HG02588 (cell line): ENCODE results near the gene SYNDIG1.

ENCODE experiments used
- ATAC-seq: cut with Tn5 transposase; IDR thresholded peaks from one replicate; pipeline ENCODE4 v1.9.1; 2021; ENCODE audit warnings: mild to moderate bottlenecking, moderate library complexity; ENCODE audit not compliant: unreplicated experiment

Gene SYNDIG1

DNA sequence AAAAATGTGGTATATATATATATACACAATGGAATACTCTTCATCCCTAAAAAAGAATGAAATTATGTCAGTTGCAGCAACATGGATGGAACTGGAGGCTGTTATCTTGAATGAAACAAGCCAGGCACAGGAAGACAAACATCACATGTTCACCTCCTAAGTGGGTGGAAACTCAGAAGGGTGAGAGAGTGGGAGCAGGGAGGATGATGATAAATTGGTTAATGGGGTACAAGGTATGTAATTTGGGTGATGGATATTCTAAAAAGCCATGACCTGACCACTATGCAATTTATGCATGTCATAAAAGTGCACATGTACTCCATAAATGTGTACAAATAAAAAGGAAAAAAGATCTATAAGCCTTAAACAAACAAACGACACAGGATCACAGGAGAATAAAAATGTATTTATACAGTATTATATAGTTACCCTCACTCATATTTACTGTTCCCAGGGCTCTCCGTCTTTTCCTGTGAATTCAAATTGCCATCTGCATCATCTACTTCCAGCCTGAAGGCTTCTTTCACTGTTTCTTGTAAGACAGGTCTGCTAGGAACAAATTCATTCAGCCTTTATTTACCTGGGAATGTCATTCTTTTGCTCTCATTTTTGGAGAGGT is 89.8 kb downstream of the SYNDIG1 start:
- no peak for ATAC-seq

DNA sequence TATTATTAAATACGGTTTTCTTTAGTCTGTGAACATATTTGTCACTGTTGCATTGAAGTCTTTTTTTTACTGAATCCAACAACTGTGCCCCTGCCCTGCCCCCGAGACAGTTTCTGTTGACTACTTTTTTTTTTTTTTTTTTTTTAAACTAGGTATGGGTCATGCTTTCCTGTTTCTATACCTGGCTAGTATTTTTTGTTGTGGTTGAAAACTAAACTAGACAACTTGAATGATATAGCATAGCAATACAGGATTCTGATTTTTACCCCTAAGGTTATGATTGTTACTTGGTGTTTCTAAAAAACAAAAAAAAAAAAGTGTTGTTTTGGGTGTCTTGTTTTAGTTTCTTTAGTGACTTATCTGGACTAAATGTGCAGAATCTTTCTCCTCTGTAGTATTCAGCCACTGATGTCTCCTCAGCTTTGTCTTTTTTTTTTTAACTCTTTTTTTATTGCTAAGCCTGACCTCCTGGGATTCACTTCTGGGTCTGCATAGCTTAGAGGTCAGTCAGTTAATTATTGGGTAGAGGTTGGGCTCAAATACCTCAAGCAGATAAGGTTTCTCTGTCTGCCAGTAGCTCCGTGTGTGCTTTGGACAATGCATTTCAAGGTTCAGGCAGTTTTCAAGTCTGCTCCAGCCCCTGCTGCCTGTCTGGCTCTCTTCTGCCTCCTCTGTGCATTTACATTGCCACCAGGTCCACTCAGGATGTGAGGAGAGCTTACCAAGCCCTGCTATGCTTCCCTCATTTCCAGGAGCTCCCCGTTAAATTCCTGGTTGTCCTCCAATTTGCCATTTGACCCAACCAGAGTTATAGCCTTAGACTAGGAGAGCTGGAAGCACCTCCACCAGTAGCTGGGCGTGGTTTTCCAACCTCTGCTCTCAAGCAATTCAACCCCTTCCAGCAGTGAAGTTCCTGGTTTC is 91.4 kb downstream of the SYNDIG1 start:
- no peak for ATAC-seq

DNA sequence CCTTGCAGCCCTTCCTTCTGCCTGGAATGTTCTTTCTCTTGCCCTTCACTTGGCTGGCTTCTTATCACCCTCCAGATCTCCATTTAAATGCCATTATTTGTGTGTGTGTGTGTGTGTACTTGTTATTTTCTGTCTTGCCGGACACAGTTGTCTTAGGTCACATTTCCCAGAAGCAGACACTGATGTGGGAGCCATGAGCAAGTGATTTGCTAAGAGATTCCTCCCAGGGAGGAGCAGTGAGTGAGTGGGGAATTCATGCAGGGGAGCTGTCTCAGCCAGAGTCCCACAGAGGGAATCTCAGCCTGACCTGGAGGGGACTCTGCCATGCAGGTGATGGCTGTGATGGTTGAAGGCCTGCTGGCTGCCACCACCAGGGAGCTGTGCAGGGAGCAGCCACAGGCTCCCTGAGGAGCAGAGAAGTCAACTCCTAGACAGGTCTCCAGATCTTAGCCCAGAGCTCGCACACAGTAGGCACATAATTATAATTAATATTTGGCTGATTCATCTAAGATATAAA is 96.5 kb downstream of the SYNDIG1 start:
- ATAC-seq, result no peak

DNA sequence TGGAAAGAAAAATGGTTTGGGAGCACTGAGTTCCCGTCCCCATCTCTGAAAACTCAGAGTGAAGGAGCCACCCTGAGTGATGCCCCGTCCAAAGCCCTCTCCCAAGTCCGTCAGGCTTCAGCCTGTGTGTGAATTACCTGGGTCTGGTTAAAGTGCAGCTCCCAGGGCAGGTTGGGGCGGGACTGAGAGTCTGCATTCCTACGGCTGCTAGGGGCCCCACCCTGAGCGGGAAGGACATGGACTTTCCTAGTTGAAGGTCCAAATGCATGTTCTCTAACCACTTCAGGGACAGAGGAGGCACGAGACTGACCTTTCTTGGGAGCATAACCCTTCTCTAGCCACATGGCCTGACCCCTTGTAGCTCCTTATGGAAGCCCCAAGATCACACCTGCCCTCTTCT is 97.2 kb downstream of the SYNDIG1 start:
- no peak for ATAC-seq

DNA sequence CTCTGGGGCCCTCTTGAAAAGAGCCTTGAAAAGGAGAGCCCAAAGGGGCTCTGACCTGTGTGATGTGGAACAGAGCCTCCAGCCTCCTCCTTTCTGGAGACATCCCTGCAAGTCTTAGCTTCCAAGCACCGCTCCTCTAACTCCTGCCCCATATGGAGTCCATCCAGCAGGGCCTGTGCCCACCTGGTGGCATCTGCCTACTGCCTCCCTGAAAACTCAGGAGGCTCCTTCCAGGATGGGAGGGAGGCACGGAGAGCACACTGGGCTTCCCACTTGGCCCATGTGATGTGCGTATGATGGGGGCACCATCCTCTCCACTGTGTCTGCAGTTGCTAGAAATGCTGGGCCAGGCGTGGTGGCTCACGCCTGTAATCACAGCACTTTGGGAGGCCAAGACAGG is 98.1 kb downstream of the SYNDIG1 start:
- no peak for ATAC-seq

DNA sequence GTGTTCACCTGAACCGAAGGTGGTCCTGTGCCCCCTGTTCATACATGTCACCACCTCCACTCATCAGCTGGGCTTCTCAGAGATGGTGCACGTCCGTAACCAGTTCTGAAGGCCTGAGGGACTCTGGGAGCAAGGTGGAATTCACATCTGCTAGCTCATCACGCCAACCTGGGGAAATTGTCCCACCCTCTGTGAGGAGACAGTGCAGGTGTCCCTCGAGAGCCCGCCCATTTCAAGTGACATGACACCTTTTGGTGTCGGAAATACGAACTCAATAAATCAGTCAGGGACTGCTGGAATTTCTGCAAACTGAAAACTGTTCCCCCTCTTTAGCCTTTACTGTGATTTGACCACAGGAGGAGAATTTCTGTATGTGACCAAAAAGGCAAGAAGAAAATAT is 99.4 kb downstream of the SYNDIG1 start:
- no peak for ATAC-seq

DNA sequence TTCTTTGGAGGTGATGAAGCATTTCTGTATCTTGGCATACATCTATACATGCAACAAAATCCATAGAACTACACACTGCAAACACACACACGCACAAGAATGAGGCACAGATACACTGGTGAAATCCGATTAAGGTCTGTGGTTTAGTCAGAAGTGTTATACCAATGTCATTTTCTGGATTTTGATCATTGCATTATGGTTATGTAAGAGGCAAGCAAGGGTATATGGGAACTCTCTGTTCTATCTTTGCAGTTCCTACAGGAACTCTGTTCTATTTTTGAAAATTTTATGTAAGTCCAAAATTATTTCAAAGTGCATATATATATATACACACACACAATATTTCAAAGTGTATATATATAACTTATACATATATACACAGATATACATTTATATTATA is 101.7 kb downstream of the SYNDIG1 start:
- no peak for ATAC-seq

DNA sequence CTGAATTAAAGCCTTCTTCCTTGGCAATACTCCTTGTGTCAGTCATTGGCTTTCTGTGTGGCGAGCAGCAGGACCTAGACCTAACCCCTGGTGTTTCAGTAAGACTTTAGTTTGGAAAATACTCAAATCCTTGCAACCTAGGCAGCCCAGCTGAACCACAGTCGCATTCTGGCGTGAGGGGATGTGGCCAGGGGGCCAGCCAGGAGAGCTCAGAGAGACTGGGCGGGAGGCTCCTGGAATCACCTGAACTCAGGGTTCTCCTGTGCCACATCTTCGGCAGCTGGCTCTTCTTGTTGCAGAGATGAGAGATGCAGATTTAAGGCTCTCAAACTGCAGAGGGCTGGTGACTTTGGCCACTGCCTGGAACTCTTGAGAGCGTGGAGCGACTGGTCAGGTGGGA is 102.7 kb downstream of the SYNDIG1 start:
- ATAC-seq, result no peak

DNA sequence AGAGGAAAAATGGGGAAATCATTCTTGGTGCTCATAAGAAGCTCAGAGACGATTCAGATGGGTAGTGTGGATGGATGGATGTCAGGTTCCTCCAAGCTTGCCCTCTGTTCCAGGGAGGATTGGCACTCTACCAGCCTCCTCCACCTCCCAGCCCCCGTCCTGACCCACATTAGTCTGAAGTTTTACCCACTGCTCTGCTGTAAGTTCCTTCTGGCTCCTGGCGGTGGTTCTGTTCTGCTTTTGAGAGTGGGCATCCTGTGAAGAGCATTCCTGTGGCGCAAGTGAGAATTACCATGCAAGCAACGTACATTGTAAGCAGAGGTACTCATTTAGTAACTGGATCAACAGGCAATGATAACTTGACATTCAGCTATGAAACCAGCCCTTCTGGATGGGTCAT is 103.4 kb downstream of the SYNDIG1 start:
- no peak for ATAC-seq

DNA sequence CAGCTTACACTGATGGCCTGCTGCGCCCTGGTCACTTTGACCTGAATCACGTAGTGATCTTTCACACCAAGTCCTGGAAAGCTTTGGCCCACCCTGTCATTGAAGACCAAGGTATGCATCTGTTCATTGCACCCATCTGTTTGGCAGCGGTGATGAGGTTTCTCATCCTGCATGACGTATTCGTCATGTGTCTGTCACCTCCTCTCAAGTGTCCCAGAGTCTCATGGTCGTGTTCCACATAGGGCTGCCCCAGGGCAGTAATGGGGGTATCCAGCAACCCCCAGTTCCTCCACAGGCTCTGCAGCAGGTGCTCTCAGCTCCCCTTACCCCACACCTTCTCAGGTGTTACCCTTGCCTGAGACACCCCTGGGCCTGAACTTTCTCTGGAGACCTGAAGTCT is 104.1 kb downstream of the SYNDIG1 start:
- no peak for ATAC-seq

DNA sequence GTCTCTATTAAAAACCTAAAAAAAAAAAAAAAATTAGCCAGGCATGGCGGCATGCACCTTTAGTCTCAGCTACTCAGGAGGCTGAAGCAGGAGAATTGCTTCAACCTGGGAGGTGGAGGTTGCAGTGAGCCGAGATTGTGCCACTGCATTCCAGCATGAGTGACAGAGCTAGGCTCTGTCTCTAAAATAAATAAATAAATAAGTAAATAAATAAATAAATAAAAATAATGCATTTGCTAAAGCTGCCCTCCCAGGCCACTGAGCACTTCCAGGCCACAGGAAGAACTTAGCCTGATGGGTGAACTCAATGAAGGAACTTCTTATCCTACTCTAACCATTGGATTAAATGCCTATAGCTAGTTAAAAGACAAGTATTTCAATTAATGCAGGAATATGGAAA is 104.9 kb downstream of the SYNDIG1 start:
- ATAC-seq, result no peak

DNA sequence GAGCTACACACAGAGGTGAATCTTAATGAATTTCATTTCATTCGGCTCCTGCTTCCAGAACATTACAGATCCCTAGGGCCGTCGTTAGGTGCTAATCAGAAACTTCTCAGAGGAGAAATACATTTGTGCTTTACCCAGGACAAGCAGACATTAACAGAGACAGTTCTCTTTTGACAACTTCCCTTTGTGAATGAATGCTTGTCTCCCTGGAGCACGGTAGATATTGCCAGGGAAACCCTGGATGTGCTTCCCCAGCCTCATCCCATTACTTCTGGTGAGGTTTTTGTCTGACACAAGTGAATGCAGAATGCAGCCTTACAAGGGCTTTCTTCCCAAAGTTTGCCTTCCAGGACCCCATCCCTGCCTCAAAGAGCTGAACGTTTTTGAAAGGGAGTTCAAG is 105.4 kb downstream of the SYNDIG1 start:
- no peak for ATAC-seq

DNA sequence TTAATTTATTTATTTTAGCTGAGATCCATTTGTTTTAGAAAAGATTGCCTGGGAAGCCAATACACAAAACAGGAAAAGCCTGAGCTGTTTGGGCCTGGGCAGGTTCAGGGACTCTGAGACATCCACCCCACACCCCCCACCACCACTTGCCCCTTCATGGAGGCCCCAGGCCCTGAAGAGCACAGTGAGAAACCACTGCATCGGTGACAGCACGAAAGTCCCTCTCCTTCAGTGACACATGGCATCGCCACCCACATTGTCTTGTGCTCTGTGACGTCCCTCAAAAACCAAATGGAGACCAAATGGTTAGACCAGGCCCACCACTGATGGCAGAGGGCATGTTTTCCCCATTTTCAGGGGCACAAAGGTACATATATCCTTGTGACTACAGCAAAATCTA is 106.4 kb downstream of the SYNDIG1 start:
- no peak for ATAC-seq

DNA sequence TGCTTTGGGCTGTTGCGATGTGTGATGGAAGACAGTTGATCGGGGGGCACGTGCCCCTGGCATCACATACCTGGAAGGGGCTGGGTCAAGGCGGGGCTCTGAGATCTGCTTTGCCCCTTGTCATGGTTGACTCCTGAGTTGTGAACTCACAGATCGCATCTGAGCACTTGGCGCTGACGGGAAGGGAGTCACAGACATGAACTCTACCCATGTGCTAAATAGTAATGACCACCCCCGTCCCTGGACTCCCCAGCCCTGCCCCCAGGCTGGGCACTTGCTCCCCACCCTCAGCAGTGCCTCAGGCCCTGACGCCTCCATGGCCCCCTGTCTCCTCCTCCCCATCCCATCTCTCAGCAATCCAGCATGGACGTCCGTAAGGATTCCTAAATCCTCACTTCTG is 107.0 kb downstream of the SYNDIG1 start:
- ATAC-seq, result no peak

DNA sequence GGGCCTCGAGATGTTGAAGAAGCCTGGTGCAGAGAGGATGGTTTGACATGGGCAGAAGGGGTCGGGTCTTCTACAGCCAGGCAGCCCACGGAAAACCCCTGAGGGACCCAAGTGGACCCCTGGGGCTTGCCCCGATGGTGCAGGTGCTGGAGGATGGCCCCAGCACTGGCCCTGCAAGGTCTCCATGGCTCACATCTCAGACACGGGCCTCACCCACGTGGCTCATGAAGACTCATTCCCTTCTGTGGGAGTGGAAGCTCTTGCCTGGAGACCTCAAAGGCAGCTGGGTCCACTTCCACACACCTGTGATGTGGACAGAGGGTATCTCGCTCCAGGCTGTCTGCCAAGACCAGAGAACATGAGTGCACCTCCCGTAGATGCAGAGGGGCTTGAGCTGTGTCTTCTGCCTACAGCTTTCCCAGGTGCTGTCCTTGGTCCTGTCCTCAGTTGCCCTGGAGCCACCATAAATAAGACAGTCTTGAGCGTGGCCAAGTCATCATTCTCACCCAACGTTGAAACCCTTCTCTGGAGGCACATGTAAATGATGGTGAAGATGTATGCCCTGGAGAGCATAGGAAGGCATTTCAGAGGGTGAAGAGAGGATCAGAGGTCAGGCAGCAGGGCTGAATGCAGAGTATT is 108.0 kb downstream of the SYNDIG1 start:
- no peak for ATAC-seq

DNA sequence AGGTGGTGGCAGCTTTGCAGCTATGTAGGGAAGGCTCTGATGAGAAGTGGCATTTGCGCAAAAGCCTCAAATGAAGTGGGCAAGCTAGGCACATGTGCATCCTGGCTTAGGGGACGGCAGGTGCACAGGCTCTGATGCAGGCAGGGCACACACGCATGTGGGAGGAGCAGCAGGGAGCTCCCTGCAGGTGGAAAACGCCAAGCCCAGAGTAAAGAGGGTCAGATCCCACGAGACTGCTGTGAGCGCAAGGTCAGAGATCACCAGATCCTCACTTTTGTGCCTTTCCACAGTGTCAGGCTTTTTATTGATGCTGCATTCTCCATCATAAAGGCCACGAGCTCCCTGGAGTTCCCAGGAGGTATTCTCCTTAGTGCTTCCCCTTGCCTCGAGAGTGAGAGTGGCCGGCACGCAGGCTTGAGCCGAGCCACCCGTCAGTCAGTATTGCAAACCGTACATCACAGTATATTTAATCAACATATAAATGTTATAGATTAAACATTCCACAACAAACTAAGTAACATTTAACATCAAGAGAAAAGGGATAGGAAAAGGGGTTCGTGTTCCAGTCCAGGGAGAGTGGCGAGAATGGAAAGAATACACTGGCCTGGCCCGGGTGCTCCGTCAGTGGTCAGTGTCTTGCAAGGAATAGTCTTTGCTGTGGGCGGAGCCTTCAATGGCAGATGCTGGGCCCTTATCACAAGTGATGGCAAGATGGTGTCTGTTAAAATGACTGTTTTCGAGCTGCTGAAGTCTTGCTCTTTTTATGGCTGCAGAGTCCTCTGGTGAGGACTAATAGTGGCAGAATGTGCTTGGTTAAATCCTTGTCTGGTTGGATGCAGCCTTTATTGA is 109.4 kb downstream of the SYNDIG1 start:
- no peak for ATAC-seq

DNA sequence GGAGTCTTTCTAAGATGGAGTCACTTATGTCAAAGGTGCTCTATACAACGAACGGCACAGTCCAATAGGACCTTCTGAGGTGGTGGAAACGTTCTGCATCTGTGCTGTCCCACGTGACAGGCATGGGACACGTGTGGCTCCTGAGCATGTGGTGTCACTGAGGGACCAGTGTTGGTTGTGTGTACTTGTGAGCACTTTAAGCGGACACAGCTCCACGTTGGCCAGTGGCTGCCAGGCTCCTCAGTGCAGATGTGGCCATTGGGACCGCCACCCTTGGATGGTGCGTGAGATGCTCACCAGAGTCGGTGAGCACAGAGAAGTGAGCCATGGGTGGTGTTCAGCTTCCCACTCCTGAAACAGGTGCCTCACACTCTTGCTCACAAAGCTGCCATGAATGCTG is 110.0 kb downstream of the SYNDIG1 start:
- no peak for ATAC-seq

DNA sequence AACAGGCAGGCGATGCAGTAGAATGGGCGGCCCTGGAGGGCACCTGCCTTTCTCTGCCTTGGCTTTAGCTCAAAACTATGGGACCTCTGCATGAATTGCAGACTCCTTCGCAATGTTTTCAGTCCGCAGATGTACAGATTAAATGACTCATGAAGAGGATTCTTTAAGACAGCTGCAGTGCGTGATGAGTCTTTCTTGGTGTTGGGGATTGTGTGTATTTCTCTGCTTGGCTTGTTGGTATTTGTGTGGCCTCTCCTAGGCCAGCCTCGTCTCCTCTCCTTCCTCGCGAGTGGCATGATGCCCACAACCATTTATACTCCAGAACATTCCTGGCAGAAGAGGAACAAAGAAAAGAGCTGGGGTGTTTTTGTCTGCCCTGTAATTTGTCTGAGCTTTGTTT is 110.6 kb downstream of the SYNDIG1 start:
- ATAC-seq, result no peak

DNA sequence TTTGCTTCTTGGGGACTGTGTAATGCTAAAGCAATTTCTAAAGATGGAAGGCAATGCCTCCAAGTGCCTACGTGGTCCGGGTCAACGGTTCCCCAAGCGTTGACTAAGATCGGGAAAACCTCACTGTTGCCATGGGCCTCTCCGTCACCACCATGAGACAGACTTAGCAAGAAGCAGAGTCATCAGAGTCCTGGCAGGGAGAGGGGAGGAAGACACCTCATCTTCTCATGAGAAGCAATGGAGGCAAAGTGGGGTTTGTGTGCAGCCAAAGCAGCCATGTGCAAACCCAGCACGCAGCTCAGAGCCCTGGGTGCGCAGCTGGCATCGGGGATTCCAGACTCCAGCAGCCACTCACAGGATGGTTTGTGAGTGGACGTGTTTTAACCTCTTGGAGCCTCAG is 111.4 kb downstream of the SYNDIG1 start:
- ATAC-seq, result no peak

DNA sequence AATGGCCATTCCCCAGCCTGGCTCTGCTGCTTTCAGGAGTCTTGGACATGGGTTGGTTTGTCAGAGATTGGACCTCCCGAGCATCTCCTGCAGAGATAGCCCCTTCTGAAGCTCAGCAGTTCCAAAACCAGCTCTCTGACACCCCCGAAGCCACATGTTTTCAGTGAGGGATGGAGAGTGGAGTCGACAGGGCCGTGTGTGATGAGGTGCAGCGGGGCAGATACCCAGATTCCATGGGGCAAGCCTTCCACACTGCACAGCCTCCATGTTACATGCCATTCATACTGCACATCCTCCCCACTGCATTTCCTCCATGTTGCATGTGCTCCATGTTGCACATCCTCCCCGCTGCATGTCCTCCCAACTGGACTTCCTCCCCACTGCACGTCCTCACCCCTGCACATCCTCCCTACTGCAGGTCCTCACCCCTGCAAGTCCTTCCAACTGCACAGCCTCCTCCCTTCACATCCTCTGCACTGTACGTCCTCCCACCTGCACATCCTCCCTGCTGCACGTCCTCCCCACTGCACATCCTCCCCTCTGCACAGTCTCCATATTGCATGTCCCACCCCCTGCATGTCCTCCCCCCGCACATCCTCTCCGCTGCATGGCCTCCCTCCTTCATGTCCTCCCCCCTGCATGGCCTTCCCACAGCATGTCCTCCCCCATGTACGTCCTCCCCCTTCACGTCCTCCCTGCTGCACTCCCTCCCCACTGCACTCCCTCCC is 112.2 kb downstream of the SYNDIG1 start:
- no peak for ATAC-seq
